Activated CD4-positive, alpha-beta T cell treated with anti-CD3 and anti-CD28 coated beads, Interleukin-2, amount 50 U/mL, for 48 hours (primary cell): ENCODE data around the gene NRDE2.

Experiments used
- DNase-seq, 2 experiments: peaks; one replicate each; pipeline ENCODE4 v3.0.0-alpha.2; 2020

Gene NRDE2, protein sequence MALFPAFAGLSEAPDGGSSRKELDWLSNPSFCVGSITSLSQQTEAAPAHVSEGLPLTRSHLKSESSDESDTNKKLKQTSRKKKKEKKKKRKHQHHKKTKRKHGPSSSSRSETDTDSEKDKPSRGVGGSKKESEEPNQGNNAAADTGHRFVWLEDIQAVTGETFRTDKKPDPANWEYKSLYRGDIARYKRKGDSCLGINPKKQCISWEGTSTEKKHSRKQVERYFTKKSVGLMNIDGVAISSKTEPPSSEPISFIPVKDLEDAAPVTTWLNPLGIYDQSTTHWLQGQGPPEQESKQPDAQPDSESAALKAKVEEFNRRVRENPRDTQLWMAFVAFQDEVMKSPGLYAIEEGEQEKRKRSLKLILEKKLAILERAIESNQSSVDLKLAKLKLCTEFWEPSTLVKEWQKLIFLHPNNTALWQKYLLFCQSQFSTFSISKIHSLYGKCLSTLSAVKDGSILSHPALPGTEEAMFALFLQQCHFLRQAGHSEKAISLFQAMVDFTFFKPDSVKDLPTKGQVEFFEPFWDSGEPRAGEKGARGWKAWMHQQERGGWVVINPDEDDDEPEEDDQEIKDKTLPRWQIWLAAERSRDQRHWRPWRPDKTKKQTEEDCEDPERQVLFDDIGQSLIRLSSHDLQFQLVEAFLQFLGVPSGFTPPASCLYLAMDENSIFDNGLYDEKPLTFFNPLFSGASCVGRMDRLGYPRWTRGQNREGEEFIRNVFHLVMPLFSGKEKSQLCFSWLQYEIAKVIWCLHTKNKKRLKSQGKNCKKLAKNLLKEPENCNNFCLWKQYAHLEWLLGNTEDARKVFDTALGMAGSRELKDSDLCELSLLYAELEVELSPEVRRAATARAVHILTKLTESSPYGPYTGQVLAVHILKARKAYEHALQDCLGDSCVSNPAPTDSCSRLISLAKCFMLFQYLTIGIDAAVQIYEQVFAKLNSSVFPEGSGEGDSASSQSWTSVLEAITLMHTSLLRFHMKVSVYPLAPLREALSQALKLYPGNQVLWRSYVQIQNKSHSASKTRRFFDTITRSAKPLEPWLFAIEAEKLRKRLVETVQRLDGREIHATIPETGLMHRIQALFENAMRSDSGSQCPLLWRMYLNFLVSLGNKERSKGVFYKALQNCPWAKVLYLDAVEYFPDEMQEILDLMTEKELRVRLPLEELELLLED

GRCh38 chr14:90331497-90332270, at the start of gene NRDE2:
Gene NRDE2 (minus strand): TSS chr14:90331941. CDS start chr14:90331904, 37 bp downstream.
- peak; percentile 99 for DNase-seq

DNA sequence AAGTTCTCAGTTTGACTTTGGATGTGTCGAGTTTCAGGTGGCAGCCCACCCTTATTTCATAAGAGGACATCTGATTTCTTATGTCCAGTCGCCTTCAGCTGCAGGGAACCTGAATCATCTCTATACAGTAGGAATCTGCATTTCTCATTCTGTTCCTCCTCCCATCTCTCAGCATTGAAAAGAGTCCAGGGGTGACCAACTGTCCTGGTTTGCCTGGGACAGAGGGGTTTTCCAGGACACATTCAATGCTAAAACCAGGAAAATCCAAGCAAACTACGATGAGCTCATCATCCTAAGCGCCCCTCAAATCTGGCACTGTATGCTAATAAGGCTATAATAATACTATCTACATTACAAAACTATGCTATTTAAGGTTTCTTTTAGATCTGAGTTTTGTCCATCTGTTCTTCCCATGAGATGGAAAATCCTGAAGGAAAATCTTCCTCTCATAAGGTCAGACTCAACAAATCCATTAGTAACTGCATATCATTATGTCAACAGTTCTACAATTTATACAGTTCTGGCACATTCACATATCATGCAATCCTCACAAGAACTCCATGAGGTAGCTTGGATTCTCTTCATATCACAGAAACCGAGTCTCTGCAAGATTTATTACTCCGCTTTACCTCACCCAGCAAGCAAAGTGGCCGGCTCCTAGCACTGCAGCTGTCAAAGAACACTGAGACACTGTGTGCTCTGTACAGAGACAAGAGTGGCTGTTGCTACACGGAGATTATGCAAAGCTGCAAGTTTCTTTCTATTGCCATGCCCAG, 49.5 kb upstream of the NRDE2 start:
- DNase-seq, result no peak

DNA sequence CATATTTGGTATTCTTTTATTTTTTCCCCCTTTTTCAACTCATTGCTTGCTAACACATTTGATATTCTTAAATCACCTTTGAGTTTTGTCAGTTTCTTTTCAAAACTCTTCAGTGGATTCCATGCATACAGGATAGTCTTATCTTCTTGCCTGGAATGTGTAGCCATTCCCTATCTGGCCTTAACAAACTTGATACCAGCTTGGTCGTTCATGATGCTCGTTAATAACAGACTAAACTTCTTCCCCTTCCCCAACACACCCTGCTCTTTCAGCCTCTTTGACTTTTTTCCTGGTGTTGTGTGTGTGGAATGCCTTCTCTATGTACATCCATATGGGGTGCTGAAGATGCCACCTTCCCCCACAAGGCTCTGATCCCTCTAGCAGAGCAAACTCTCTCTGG, 47.4 kb upstream of the NRDE2 start:
- DNase-seq, result no peak

GRCh38 chr14:90378249-90378648, 46.5 kb upstream of the NRDE2 start:
- DNase-seq, result no peak

DNA sequence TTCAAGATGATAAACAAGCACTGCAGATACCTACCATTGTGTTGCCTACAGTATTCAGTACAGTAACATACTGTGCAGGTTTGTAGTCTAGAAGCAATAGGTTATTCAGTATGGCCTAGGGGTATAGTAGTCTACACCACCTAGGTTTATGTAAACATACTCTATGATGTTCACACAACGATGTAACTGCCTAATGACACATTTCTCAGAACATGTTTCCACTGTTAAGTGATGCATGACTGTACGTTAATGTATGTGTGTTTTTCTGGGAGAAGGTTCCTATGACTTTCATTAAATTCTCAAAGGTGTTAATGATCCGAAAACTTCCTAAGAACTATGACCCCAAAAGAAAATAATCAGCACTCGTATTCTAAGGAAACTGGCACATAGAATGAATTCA, 44.2 kb upstream of the NRDE2 start:
- no peak for DNase-seq

- DNase-seq, result no peak
Measured at GRCh38 chr14:90374813-90375212, 43.1 kb upstream of the NRDE2 start.

- DNase-seq, result no peak
Measured at GRCh38 chr14:90373887-90374286, 42.1 kb upstream of the NRDE2 start.

DNA sequence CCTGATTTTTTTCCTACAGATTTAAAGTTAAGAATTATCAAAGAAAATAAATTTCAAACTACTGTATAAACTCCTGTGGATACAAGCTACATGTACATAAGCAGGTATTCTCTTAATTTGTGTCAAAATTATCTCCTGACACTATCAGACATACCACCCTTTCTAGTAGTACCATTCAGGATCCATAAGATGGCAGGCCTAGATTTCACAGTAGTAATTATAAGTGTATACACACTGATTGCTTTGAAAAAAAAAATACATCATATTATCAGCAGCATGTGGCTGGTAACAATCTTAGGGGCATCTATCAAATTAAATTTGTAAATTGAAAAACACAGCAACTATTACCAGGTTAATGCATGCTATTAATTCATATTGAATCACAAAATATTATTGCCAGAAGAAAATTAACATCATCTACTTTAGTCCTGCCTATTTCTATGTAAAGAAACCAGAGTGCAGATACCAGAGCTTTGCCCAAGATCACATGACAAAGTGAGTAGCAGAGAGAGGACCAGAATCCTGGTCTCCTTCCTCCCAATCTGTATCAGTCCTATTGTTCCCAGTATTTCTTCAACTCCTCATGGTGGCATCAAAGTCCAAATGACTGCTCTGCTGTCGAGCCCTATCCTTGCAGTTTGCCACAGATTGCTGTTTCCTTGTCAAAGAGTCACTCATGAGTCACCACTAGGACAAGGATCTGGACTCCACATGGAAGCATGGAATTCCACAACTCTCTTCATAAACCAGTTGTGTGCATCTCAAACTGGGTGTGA, 37.4 kb upstream of the NRDE2 start:
- DNase-seq, result no peak

- DNase-seq, result no peak
Measured at GRCh38 chr14:90362558-90362896, 30.8 kb upstream of the NRDE2 start.

DNA sequence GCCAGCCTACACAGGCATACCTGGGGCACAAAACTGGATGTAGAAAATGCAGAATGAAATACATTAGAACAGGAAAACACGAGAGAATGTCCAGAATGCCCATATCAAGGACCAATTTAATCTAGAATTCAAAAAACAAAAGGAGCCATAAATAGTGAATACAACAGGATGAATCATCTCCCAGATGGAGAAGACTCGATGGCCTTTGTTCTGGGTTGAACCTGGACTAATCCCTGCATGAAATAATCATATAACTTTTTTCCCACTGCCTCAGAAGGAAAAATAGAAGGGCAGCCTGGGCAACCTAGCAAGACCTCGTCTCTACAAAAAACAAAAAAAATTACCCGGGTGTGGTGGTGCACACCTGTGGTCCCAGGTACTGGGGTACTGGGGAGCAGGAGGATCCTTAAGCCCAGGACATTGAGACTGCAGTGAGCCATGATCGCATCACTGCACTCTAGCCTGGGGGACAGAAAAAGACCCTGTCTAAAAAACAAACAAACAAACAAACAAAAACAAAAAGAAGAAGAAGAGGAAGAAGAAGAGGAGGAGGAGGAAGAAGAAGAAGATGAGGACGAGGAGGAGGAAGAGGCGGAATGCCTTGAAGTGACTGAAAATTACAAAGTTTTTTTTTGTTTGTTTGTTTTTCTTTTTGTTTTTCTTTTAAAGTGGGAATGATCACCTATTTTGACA, 30.3 kb upstream of the NRDE2 start:
- no peak for DNase-seq

DNA sequence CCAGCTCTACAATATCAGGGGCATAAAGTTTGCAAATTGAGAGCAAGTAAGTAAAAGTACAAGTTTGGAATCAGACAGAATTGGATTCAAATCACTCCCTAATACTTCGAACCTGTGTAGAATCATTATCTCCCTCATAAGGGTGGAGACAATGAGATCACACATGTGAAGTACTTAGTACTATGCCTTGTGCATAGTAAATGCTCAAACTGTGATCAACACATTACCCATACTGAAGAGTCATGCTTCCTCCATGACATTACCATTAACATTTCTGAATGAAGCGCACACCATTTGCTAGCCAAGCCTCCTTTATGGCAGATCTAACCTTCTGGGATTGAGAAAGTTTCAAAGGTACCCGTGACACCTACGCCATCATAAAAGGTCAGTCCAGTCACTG, 26.6 kb upstream of the NRDE2 start:
- no peak for DNase-seq

DNA sequence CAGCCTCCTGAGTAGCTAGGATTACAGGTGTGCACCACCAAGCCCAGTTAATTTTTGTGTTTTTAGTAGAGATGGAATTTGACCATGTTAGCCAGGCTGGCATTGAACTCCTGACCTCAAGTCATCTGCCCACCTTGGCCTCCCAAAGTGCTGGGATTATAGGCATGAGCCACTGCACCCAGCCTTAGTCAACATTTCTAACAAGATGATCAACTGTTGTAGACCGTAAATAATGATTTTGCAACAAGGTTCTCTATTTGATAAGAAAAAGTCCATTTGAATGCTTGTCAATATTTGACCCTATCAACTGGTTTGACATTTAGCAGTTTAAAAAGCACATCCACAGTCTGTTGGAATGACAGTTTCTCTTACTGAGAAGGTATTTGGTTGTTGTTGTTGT, 25.2 kb upstream of the NRDE2 start:
- no peak for DNase-seq

- no peak for DNase-seq
Measured at GRCh38 chr14:90355540-90356518, 24.1 kb upstream of the NRDE2 start.

DNA sequence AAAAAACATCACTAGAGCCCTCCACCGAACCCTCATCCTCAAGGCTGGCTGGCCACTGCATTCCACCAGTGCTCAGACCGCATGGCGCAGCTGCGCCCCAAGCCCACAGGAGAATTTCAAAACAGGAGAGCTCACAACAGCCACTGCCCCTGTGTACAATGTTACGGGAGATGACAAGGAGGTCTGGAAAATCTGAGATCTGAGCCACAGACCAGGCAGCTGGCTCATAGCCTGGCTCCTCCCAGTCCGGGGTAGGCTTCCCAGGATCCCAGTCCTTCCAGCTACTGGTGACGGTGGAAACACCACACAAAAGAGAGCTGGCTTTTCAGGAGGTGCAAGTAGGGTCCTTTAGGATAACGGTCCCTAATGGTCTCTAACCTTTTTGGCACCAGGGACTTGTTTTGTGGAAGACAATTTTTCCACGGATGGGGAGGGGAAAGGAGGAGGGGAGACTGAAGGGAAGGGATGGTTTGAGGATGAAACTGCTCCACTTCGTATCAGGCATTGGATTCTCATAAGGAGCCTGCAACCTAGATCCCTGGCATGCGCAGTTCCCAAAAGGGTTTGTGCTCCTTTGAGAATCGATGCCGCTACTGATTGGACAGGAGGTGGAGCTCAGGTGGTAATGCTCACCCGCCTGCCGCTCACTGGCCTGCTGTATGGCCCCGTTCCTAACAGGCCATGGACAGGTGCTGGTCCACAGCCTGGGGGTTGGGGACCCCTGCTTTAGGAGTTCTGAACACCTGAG, 23.0 kb upstream of the NRDE2 start:
- no peak for DNase-seq

DNA sequence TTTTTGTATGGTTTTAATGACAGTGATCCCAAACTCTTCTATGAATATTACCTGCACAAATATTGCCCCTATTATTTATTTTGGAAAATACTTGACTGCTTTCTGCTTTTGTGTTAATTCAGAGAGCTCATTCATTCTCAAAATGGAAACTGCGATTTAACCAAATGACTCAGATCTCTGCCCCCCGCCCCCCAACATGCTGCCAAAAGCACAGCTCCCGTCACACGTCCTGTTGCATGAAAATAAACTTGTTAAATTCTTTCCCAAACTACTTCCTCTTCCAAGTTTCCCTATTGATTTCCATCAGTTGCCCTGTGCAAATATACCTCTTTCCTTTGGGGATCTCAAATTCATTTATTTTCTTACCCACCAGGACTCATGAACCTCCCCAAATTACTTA, 18.0 kb upstream of the NRDE2 start:
- DNase-seq, result peak; percentile 14 to 19

GRCh38 chr14:90348270-90348669, 16.5 kb upstream of the NRDE2 start:
- DNase-seq, result no peak

GRCh38 chr14:90345239-90345557, 13.5 kb upstream of the NRDE2 start:
- DNase-seq, result no peak
